ENCODE data around the gene TRHDE.

DNA sequence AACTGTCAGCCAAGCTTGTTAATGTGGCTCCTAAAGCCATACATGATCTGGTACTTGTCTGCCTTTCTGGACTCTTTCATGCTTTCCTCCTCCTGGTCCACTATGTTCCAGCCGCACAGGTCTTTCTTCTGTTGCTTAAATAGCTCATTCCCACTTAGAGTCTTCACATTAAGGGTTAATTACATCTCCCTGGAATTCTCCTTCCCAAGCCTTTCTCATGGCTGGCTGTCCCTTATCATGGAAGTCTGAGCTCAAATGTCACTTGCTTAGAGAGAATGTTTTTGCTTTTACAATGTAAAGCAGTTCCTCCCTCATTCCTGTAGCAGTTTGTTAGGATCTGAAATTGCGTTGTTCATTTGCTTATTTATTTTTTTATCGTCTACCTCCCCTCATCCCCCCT, 199.6 kb downstream of the TRHDE start:
- TF ChIP-seq, protein P1, sequence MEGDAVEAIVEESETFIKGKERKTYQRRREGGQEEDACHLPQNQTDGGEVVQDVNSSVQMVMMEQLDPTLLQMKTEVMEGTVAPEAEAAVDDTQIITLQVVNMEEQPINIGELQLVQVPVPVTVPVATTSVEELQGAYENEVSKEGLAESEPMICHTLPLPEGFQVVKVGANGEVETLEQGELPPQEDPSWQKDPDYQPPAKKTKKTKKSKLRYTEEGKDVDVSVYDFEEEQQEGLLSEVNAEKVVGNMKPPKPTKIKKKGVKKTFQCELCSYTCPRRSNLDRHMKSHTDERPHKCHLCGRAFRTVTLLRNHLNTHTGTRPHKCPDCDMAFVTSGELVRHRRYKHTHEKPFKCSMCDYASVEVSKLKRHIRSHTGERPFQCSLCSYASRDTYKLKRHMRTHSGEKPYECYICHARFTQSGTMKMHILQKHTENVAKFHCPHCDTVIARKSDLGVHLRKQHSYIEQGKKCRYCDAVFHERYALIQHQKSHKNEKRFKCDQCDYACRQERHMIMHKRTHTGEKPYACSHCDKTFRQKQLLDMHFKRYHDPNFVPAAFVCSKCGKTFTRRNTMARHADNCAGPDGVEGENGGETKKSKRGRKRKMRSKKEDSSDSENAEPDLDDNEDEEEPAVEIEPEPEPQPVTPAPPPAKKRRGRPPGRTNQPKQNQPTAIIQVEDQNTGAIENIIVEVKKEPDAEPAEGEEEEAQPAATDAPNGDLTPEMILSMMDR (IDR thresholded peaks at IDR 0.05; ENCODE audit: insufficient read depth, low read length, poor library complexity, severe bottlenecking) = no peak
- no peak for TF ChIP-seq EZH2phosphoT487 (conservative IDR thresholded peaks at IDR 0.05; ENCODE audit: low read length)

Data from SU-DHL-6 (cell line).